Glutamatergic neuron (in vitro differentiated cells): ENCODE data around the gene MLLT1. TPM values are rescaled to one million over a fixed set of nuclear protein-coding genes. Genes with fewer than 3 reads are reported as not detected.
A peak's percentile ranks its signal among the peaks of the same experiment; 100 is the strongest.

ENCODE experiments used
- DNase-seq: peaks from one replicate; pipeline ENCODE4 v3.0.0; 2022
- H3K27ac Mint-ChIP-seq: one replicate; pipeline ENCODE4 v1.8.0; 2020; ENCODE audit warnings: mild to moderate bottlenecking, mixed read lengths, inconsistent platforms; ENCODE audit not compliant: unreplicated experiment
- H3K27me3 Mint-ChIP-seq: one replicate; pipeline ENCODE4 v1.8.0; 2020; ENCODE audit warnings: mild to moderate bottlenecking, moderate library complexity, mixed read lengths, inconsistent platforms; ENCODE audit not compliant: unreplicated experiment
- H3K36me3 Mint-ChIP-seq: one replicate; pipeline ENCODE4 v1.8.0; 2020; ENCODE audit warnings: mild to moderate bottlenecking, mixed read lengths, inconsistent platforms; ENCODE audit not compliant: unreplicated experiment
- H3K4me1 Mint-ChIP-seq: one replicate; pipeline ENCODE4 v1.8.0; 2020; ENCODE audit warnings: mild to moderate bottlenecking, low read depth, mixed read lengths, inconsistent platforms; ENCODE audit not compliant: unreplicated experiment
- H3K4me3 Mint-ChIP-seq: one replicate; pipeline ENCODE4 v1.8.0; 2020; ENCODE audit warnings: mild to moderate bottlenecking, mixed read lengths, inconsistent platforms; ENCODE audit not compliant: unreplicated experiment
- H3K9me3 Mint-ChIP-seq: one replicate; pipeline ENCODE4 v1.8.0; 2020; ENCODE audit warnings: mild to moderate bottlenecking, moderate library complexity, mixed read lengths, inconsistent platforms; ENCODE audit not compliant: unreplicated experiment
- CTCF ChIP-seq: fragments of 200-600 bp; sonication (generic); IDR thresholded peaks from one replicate; pipeline ENCODE4 v1.5.0; 2021; ENCODE audit not compliant: partially characterized antibody, unreplicated experiment
- total RNA-seq: library from RNA; stranded (reverse); fragmentation: NEBNext Ultra II Directional; extraction: Animal tissue kit (Norgen Biotek cat#: 25700); gene quantifications from one replicate; pipeline ENCODE4 v1.2.1, GENCODE V29; 2021; ENCODE audit not compliant: unreplicated experiment

The MLLT1 gene
- total RNA-seq, 1 donor from 2014 or later = 52.9 TPM

GRCh38 chr19:6228551-6229215, 51.1 kb downstream of the MLLT1 start:
- peaks cover 5% of the 10 kb centered on the region for H3K36me3 Mint-ChIP-seq

GRCh38 chr19:6227936-6228325, 51.8 kb downstream of the MLLT1 start:
- peak; percentile 24 for DNase-seq
- H3K9me3 Mint-ChIP-seq = peaks cover 5% of the 10 kb centered on the region
- no peak overlapping the region for H3K4me3 Mint-ChIP-seq
- peaks cover 17% of the 10 kb centered on the region for H3K27me3 Mint-ChIP-seq
- H3K4me1 Mint-ChIP-seq = peaks cover 30% of the 10 kb centered on the region
- peak overlapping the region; percentile 48 for H3K27ac Mint-ChIP-seq
- H3K36me3 Mint-ChIP-seq = peaks cover 5% of the 10 kb centered on the region
- no peak for TF ChIP-seq CTCF

More at GRCh38 chr19:6228551-6229215, 51.1 kb downstream of the MLLT1 start:
- Mint-ChIP-seq H3K4me1 (peaks cover 30% of the 10 kb centered on the region), H3K27me3 (peaks cover 17% of the 10 kb centered on the region), H3K27ac (peak overlapping the region; percentile 48), H3K4me3 (peak overlapping the region; percentile 49), H3K9me3 (peaks cover 5% of the 10 kb centered on the region)
- DNase-seq = no peak
- no peak for TF ChIP-seq CTCF

GRCh38 chr19:6227156-6227935, 52.4 kb downstream of the MLLT1 start:
- Mint-ChIP-seq H3K4me3 (no peak overlapping the region), H3K27me3 (peaks cover 13% of the 10 kb centered on the region), H3K9me3 (peaks cover 4% of the 10 kb centered on the region), H3K36me3 (peaks cover 2% of the 10 kb centered on the region), H3K4me1 (peaks cover 27% of the 10 kb centered on the region), H3K27ac (peak overlapping the region; percentile 34)
- no peak for DNase-seq
- no peak for TF ChIP-seq CTCF

- H3K27ac Mint-ChIP-seq = peak overlapping the region; percentile 29
- H3K4me3 Mint-ChIP-seq = no peak overlapping the region
- no peak for TF ChIP-seq CTCF
- no peak for DNase-seq
- peaks cover 24% of the 10 kb centered on the region for H3K4me1 Mint-ChIP-seq
- peaks cover 9% of the 10 kb centered on the region for H3K27me3 Mint-ChIP-seq
- no peaks in the 10 kb centered on the region for H3K36me3 Mint-ChIP-seq
- H3K9me3 Mint-ChIP-seq = peaks cover 2% of the 10 kb centered on the region
These were observed 53.2 kb downstream of the MLLT1 start for GRCh38 chr19:6226444-6227155.
